ENCODE data around the gene MXRA8.

The MXRA8 gene

GRCh38 chr1:1306070-1306660, 52.2 kb downstream of the MXRA8 start:
- no peak for DNase-seq

- DNase-seq: no peak
Observed at GRCh38 chr1:1305300-1306069, 52.9 kb downstream of the MXRA8 start.

GRCh38 chr1:1304331-1305299, 53.7 kb downstream of the MXRA8 start:
- no peak for DNase-seq

DNA sequence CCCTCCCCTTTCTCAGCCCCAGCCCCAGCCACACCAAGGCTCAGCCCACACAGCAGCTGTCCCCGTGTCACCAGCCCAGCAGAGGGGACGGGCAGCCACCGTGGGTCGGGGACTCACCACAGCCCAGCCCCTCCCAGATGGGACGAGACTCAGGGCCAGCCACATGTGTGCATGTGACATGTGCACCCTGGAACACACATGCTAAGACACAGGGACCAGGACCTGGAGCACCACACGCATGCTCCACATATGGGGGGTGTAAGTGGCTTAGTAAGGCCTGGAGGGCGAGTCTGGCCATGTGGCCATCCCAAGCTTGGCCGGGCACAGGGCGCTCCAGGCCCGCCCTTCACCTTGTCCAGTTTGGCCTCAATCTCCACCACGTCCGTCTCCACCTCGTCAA, 54.6 kb downstream of the MXRA8 start:
- no peak for DNase-seq

DNA sequence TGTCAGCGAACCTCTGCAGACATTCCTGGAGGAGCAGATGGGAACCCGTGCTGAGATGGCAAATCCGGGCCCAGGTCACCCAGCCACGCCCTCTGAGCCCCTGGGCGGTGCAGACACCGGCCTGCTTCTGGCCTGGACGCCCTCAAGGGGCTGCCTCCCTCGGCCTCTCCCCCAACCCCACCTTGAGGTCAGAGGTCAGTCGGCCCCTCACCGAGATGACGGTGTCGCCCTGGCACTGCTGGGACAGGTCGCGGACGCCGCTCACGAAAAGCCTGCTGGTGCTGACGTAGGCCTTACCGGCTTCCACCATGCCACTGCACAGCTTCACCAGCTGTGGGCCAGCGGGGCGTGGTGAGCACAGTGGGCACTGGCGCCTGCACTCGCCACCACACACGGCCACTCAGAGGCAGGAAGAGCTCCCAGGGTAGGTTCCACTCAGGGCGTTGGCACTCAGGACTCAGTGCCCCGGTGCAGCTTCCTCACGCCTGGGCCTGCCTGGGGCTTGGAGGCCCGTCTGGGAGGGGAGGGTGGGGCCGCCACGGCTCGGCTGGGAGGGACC, 55.3 kb downstream of the MXRA8 start:
- no peak for DNase-seq

Measured in NCI-H774 (cell line).